Neural cell (in vitro differentiated cells): ENCODE results near the gene CLASP2. TPM values are rescaled to one million over a fixed set of nuclear protein-coding genes. Genes with fewer than 3 reads are reported as not detected.

Experiments used
- H2AFZ ChIP-seq: fragments of 200-600, 300-800 bp; sonication (generic), shearing (Covaris generic); 2 replicates; pipeline ENCODE4 v1.6.0; 2014; ENCODE audit warnings: low read depth, mild to moderate bottlenecking, antibody characterized with exemption, low read length, moderate library complexity
- H3F3A ChIP-seq: fragments of 200-600 bp; shearing (Covaris generic); 2 replicates; pipeline ENCODE4 v1.6.1; 2016; ENCODE audit warnings: mild to moderate bottlenecking, moderate library complexity, mixed read lengths, antibody characterized with exemption, low read length; ENCODE audit not compliant: insufficient read depth, poor library complexity, severe bottlenecking
- H3K27ac ChIP-seq: fragments of 200-600, 300-800 bp; sonication (generic), shearing (Covaris generic); 2 replicates; pipeline ENCODE4 v1.5.1; 2014; ENCODE audit warnings: mild to moderate bottlenecking, low read length, moderate library complexity
- H3K27me3 ChIP-seq: fragments of 300-800, 200-600 bp; sonication (generic), shearing (Covaris generic); 2 replicates; pipeline ENCODE4 v1.6.0; 2014; ENCODE audit warnings: mild to moderate bottlenecking, low read depth, low read length, moderate library complexity; ENCODE audit not compliant: insufficient read depth
- H3K36me3 ChIP-seq: fragments of 300-800, 200-600 bp; sonication (generic), shearing (Covaris generic); 2 replicates; pipeline ENCODE4 v1.5.1; 2014; ENCODE audit warnings: mild to moderate bottlenecking, antibody characterized with exemption, low read length, moderate library complexity; ENCODE audit not compliant: insufficient read depth
- H3K4me2 ChIP-seq: fragments of 300-800, 200-600 bp; sonication (generic), shearing (Covaris generic); 2 replicates; pipeline ENCODE4 v1.6.0; 2014; ENCODE audit warnings: mild to moderate bottlenecking, low read length
- H3K4me3 ChIP-seq: fragments of 300-800, 200-600 bp; sonication (generic), shearing (Covaris generic); 2 replicates; pipeline ENCODE4 v1.5.1; 2014; ENCODE audit warnings: mild to moderate bottlenecking, low read length, moderate library complexity
- H3K79me2 ChIP-seq: fragments of 200-600 bp; shearing (Covaris generic); replicated peaks from 2 replicates; pipeline ENCODE4 v1.6.0; 2014; ENCODE audit warnings: mild to moderate bottlenecking, low read length, moderate library complexity; ENCODE audit not compliant: insufficient read depth
- H3K9ac ChIP-seq: fragments of 300-800, 200-600 bp; sonication (generic), shearing (Covaris generic); 2 replicates; pipeline ENCODE4 v1.6.1; 2016; ENCODE audit warnings: mild to moderate bottlenecking, low read length, mixed read lengths
- H3K9me2 ChIP-seq: fragments of 200-600 bp; shearing (Covaris generic); 2 replicates; pipeline ENCODE4 v1.6.1; 2016; ENCODE audit warnings: mild to moderate bottlenecking, low read length, mixed read lengths; ENCODE audit not compliant: insufficient read depth
- H3K9me3 ChIP-seq: fragments of 200-600, 300-800 bp; sonication (generic), shearing (Covaris generic); 2 replicates; pipeline ENCODE4 v1.6.1; 2016; ENCODE audit warnings: mild to moderate bottlenecking, mixed run types, low read length, moderate library complexity, mixed read lengths
- H4K20me1 ChIP-seq: fragments of 200-600 bp; shearing (Covaris generic); 2 replicates; pipeline ENCODE4 v1.6.1; 2016; ENCODE audit warnings: mild to moderate bottlenecking, mixed run types; ENCODE audit not compliant: insufficient read depth
- EP300 ChIP-seq: fragments of 450-650 bp; conservative IDR thresholded peaks from 2 replicates; pipeline ENCODE4 v1.6.1; 2014; ENCODE audit warnings: antibody characterized with exemption, mild to moderate bottlenecking, moderate library complexity; ENCODE audit not compliant: poor library complexity, severe bottlenecking
- EZH2 ChIP-seq: fragments of 200-600, 300-800 bp; shearing (Covaris generic), sonication (generic); IDR thresholded peaks from 2 replicates; pipeline ENCODE4 v1.6.1; 2014; ENCODE audit warnings: antibody characterized with exemption, low read length, borderline replicate concordance, mild to moderate bottlenecking; ENCODE audit not compliant: insufficient read depth, poor library complexity, severe bottlenecking
- MXI1 ChIP-seq: fragments of 450-650 bp; conservative IDR thresholded peaks from 2 replicates; pipeline ENCODE4 v1.6.1; 2014; ENCODE audit warnings: antibody characterized with exemption, mild to moderate bottlenecking; ENCODE audit not compliant: poor library complexity, severe bottlenecking
- POLR2AphosphoS5 ChIP-seq: IDR thresholded peaks from 2 replicates; pipeline ENCODE4 v1.6.1; 2012
- RAD21 ChIP-seq: fragments of 450-650 bp; conservative IDR thresholded peaks from 2 replicates; pipeline ENCODE4 v1.6.1; 2014; ENCODE audit warnings: antibody characterized with exemption, mild to moderate bottlenecking, moderate library complexity
- SMC3 ChIP-seq: fragments of 450-650 bp; conservative IDR thresholded peaks from 2 replicates; pipeline ENCODE4 v1.6.1; 2014; ENCODE audit warnings: antibody characterized with exemption, mild to moderate bottlenecking, moderate library complexity; ENCODE audit not compliant: poor library complexity
- TAF1 ChIP-seq: IDR thresholded peaks from 2 replicates; pipeline ENCODE4 v1.6.1; 2012; ENCODE audit warnings: low read depth
- polyA plus RNA-seq: library from polyadenylated mRNA; depleted of rRNA; stranded (reverse); fragments of >200 nt; gene quantifications from 2 replicates; pipeline ENCODE4 v1.2.3, GENCODE V29; 2014
- TF ChIP-seq, protein P1 (sequence below): fragments of 450-650 bp; IDR thresholded peaks from 2 replicates; pipeline ENCODE4 v1.5.1; 2014; ENCODE audit warnings: antibody characterized with exemption, mild to moderate bottlenecking, moderate library complexity; ENCODE audit not compliant: poor library complexity, severe bottlenecking
- TF ChIP-seq, protein P2 (sequence below): IDR thresholded peaks from 2 replicates; pipeline ENCODE4 v1.6.1; 2012; ENCODE audit warnings: borderline replicate concordance

CLASP2 gene
- polyA plus RNA-seq, 1 donor from 2014 or later: 938 TPM

DNA sequence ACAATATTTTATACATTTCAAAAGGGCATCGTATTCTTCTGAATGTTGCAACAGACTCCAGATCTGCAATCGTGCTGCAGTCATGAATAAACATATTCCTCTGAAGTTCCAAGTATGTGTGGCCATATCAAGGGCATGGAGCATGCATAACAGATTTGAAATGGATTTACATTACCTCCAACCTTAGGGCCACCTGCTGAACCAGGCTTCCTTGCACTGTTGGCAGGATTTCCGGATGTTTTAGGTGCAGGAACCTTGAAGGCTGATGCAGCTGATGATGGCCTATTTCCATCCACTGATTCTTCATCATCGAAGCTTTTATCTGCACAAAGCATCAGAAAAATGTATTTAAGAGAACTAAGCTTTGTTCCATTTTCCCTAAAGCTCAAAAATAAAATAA, 73.5 kb downstream of the CLASP2 start:
- H4K20me1 ChIP-seq: peaks cover 7% of the 10 kb centered on the region
- H3K4me2 ChIP-seq: peak overlapping the region; percentile 99
- peak overlapping the region; percentile 68 for H3K4me3 ChIP-seq
- peak overlapping the region; percentile 81 for H2AFZ ChIP-seq
- no peaks in the 10 kb centered on the region for H3K27me3 ChIP-seq
- H3F3A ChIP-seq: no peaks in the 10 kb centered on the region
- TF ChIP-seq RAD21 (no peak), MXI1 (peak; percentile 27), SMC3 (no peak)
- H3K9me3 ChIP-seq: no peaks in the 10 kb centered on the region
- H3K9me2 ChIP-seq: no peaks in the 10 kb centered on the region
- H3K36me3 ChIP-seq: no peaks in the 10 kb centered on the region
- peaks cover 83% of the 10 kb centered on the region for H3K79me2 ChIP-seq
- peak overlapping the region; percentile 83 for H3K9ac ChIP-seq
- peak overlapping the region; percentile 99 for H3K27ac ChIP-seq

DNA sequence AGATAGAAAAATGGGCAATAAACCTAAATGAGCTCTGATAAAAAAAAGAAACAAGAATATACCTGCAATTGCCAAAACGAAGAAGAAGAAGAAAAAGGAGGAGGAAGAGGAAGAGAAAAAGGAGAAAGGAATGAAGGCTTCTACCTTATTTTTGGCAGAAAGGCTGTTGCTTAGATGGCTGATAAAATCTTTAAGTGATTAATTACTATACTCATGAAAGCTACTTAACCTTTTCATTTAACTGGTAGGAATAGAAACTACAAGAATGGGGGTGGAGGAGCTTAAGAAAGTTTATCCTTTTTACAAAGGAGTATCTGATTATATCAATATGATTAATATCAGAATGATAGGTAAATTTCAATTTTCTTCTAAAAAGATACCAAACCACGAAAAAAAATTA, 75.2 kb downstream of the CLASP2 start:
- Histone ChIP-seq H2AFZ (no peak overlapping the region), H3K36me3 (no peaks in the 10 kb centered on the region), H3K9ac (peak overlapping the region; percentile 83), H3K27ac (no peak overlapping the region), H3K27me3 (no peaks in the 10 kb centered on the region), H3K9me2 (no peaks in the 10 kb centered on the region), H3K4me3 (peak overlapping the region; percentile 68), H4K20me1 (peaks cover 7% of the 10 kb centered on the region), H3K79me2 (peaks cover 84% of the 10 kb centered on the region), H3F3A (no peaks in the 10 kb centered on the region), H3K4me2 (peak overlapping the region; percentile 99), H3K9me3 (no peaks in the 10 kb centered on the region)
- TF ChIP-seq EP300: no peak
- no peak for TF ChIP-seq TAF1
- no peak for TF ChIP-seq MXI1
- TF ChIP-seq, protein P1, sequence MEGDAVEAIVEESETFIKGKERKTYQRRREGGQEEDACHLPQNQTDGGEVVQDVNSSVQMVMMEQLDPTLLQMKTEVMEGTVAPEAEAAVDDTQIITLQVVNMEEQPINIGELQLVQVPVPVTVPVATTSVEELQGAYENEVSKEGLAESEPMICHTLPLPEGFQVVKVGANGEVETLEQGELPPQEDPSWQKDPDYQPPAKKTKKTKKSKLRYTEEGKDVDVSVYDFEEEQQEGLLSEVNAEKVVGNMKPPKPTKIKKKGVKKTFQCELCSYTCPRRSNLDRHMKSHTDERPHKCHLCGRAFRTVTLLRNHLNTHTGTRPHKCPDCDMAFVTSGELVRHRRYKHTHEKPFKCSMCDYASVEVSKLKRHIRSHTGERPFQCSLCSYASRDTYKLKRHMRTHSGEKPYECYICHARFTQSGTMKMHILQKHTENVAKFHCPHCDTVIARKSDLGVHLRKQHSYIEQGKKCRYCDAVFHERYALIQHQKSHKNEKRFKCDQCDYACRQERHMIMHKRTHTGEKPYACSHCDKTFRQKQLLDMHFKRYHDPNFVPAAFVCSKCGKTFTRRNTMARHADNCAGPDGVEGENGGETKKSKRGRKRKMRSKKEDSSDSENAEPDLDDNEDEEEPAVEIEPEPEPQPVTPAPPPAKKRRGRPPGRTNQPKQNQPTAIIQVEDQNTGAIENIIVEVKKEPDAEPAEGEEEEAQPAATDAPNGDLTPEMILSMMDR: no peak
- TF ChIP-seq EZH2: no peak
- TF ChIP-seq, protein P2, sequence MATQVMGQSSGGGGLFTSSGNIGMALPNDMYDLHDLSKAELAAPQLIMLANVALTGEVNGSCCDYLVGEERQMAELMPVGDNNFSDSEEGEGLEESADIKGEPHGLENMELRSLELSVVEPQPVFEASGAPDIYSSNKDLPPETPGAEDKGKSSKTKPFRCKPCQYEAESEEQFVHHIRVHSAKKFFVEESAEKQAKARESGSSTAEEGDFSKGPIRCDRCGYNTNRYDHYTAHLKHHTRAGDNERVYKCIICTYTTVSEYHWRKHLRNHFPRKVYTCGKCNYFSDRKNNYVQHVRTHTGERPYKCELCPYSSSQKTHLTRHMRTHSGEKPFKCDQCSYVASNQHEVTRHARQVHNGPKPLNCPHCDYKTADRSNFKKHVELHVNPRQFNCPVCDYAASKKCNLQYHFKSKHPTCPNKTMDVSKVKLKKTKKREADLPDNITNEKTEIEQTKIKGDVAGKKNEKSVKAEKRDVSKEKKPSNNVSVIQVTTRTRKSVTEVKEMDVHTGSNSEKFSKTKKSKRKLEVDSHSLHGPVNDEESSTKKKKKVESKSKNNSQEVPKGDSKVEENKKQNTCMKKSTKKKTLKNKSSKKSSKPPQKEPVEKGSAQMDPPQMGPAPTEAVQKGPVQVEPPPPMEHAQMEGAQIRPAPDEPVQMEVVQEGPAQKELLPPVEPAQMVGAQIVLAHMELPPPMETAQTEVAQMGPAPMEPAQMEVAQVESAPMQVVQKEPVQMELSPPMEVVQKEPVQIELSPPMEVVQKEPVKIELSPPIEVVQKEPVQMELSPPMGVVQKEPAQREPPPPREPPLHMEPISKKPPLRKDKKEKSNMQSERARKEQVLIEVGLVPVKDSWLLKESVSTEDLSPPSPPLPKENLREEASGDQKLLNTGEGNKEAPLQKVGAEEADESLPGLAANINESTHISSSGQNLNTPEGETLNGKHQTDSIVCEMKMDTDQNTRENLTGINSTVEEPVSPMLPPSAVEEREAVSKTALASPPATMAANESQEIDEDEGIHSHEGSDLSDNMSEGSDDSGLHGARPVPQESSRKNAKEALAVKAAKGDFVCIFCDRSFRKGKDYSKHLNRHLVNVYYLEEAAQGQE: no peak
- no peak for TF ChIP-seq POLR2AphosphoS5

DNA sequence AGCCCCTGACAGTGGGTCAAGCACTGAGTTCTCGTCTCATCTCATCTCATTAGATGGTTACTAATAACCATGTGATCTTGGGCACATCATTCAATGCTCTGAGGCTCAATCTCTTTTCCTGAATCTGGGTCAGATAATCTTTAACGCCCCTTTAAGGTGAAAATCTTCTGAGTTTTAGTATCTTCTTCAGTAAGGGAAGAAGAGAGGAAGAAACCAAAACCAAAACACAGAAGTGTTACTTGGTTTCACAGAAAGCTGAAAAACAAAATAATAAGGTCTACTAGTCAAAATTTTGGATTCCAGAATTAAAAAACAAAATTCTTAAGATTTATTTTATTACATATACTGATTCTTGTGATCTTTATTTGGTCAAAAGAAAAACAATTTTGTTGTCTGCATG, 78.2 kb downstream of the CLASP2 start:
- TF ChIP-seq POLR2AphosphoS5: no peak
- no peak for TF ChIP-seq EZH2
- TF ChIP-seq, protein P2: no peak
- TF ChIP-seq, protein P1: no peak
- TF ChIP-seq TAF1: no peak
- no peak for TF ChIP-seq MXI1
- Histone ChIP-seq H3F3A (no peaks in the 10 kb centered on the region), H3K27me3 (no peaks in the 10 kb centered on the region), H3K4me2 (peak overlapping the region; percentile 99), H3K9me3 (no peaks in the 10 kb centered on the region), H3K79me2 (peaks cover 80% of the 10 kb centered on the region), H2AFZ (no peak overlapping the region), H3K36me3 (no peaks in the 10 kb centered on the region), H3K27ac (no peak overlapping the region), H3K9me2 (no peaks in the 10 kb centered on the region), H3K9ac (no peak overlapping the region), H3K4me3 (peak overlapping the region; percentile 68), H4K20me1 (peaks cover 21% of the 10 kb centered on the region)
